ENCODE results near the gene USP25. TPM values are rescaled to one million over a fixed set of nuclear protein-coding genes. Genes with fewer than 3 reads are reported as not detected.

The USP25 gene
- 18.1 TPM for polyA plus RNA-seq (2013, experiment 1 of 4)
- polyA plus RNA-seq (2013, experiment 2 of 4): 16.4 TPM
- 15.4 TPM for polyA plus RNA-seq (2013, experiment 3 of 4)
- 19.5 TPM for polyA plus RNA-seq (2013, experiment 4 of 4)

- Histone ChIP-seq H3K9me3 (ENCODE audit: control insufficient read depth, low read length) (no peaks in the 10 kb centered on the region), H3K27me3 (ENCODE audit: control insufficient read depth, insufficient read depth, low read length, poor library complexity, severe bottlenecking) (peaks cover 11% of the 10 kb centered on the region), H3K4me1 (ENCODE audit: control insufficient read depth, insufficient read depth, low read length) (peaks cover 12% of the 10 kb centered on the region), H3K27ac (ENCODE audit: insufficient read depth, low read depth, low read length, poor library complexity, severe bottlenecking) (peak within 1 kb of the TSS; percentile 81), H3K4me3 (ENCODE audit: insufficient read depth, low read depth, low read length) (peak within 1 kb of the TSS; percentile 63), H3K36me3 (ENCODE audit: control insufficient read depth, insufficient read depth, low read length) (no peaks in the 10 kb centered on the region)
- WGBS, 2 experiments: 0% methylated on average over 119 to 123 of the region's 123 CpGs
These were observed at the start of gene USP25 for GRCh38 chr21:15729674-15730483. Gene USP25, plus strand, starts transcription at chr21:15729982. Its CDS starts 412 bp downstream, at chr21:15730394.

- Histone ChIP-seq H3K4me1 (ENCODE audit: control insufficient read depth, insufficient read depth, low read length) (no peaks in the 10 kb centered on the region), H3K36me3 (ENCODE audit: control insufficient read depth, insufficient read depth, low read length) (no peaks in the 10 kb centered on the region), H3K9me3 (ENCODE audit: control insufficient read depth, low read length) (no peaks in the 10 kb centered on the region), H3K4me3 (ENCODE audit: insufficient read depth, low read depth, low read length) (no peak overlapping the region), H3K27ac (ENCODE audit: insufficient read depth, low read depth, low read length, poor library complexity, severe bottlenecking) (no peak overlapping the region), H3K27me3 (ENCODE audit: control insufficient read depth, insufficient read depth, low read length, poor library complexity, severe bottlenecking) (no peaks in the 10 kb centered on the region)
- 84 to 85% methylated on average over 5 of the region's 6 CpGs for WGBS, 2 experiments
These were observed 47.4 kb upstream of the USP25 start for GRCh38 chr21:15682186-15682895.

GRCh38 chr21:15682977-15683376 is 46.8 kb upstream of the USP25 start:
- no peaks in the 10 kb centered on the region for H3K4me1 ChIP-seq (ENCODE audit: control insufficient read depth, insufficient read depth, low read length)
- 100% methylated on average over 1 of the region's 2 CpGs; no CpG with 5 or more reads in 1 of the 2 experiments for WGBS, 2 experiments

GRCh38 chr21:15686506-15686905 is 43.3 kb upstream of the USP25 start:
- Histone ChIP-seq H3K9me3 (ENCODE audit: control insufficient read depth, low read length) (no peaks in the 10 kb centered on the region), H3K4me1 (ENCODE audit: control insufficient read depth, insufficient read depth, low read length) (no peaks in the 10 kb centered on the region), H3K36me3 (ENCODE audit: control insufficient read depth, insufficient read depth, low read length) (no peaks in the 10 kb centered on the region), H3K4me3 (ENCODE audit: insufficient read depth, low read depth, low read length) (no peak overlapping the region), H3K27me3 (ENCODE audit: control insufficient read depth, insufficient read depth, low read length, poor library complexity, severe bottlenecking) (no peaks in the 10 kb centered on the region), H3K27ac (ENCODE audit: insufficient read depth, low read depth, low read length, poor library complexity, severe bottlenecking) (no peak overlapping the region)
- 76 to 93% methylated on average over 1 of the region's 1 CpG for WGBS, 2 experiments

More at GRCh38 chr21:15682977-15683376, 46.8 kb upstream of the USP25 start:
- Histone ChIP-seq H3K36me3 (ENCODE audit: control insufficient read depth, insufficient read depth, low read length) (no peaks in the 10 kb centered on the region), H3K27me3 (ENCODE audit: control insufficient read depth, insufficient read depth, low read length, poor library complexity, severe bottlenecking) (no peaks in the 10 kb centered on the region), H3K9me3 (ENCODE audit: control insufficient read depth, low read length) (no peaks in the 10 kb centered on the region), H3K4me3 (ENCODE audit: insufficient read depth, low read depth, low read length) (no peak overlapping the region), H3K27ac (ENCODE audit: insufficient read depth, low read depth, low read length, poor library complexity, severe bottlenecking) (no peak overlapping the region)

GRCh38 chr21:15687208-15687607 is 42.6 kb upstream of the USP25 start:
- WGBS, 2 experiments: 85 to 100% methylated on average over 3 of the region's 3 CpGs
- no peaks in the 10 kb centered on the region for H3K4me1 ChIP-seq (ENCODE audit: control insufficient read depth, insufficient read depth, low read length)
- no peaks in the 10 kb centered on the region for H3K9me3 ChIP-seq (ENCODE audit: control insufficient read depth, low read length)
- no peaks in the 10 kb centered on the region for H3K36me3 ChIP-seq (ENCODE audit: control insufficient read depth, insufficient read depth, low read length)
- H3K27ac ChIP-seq (ENCODE audit: insufficient read depth, low read depth, low read length, poor library complexity, severe bottlenecking): no peak overlapping the region
- H3K4me3 ChIP-seq (ENCODE audit: insufficient read depth, low read depth, low read length): no peak overlapping the region
- no peaks in the 10 kb centered on the region for H3K27me3 ChIP-seq (ENCODE audit: control insufficient read depth, insufficient read depth, low read length, poor library complexity, severe bottlenecking)

GRCh38 chr21:15688016-15688415 is 41.8 kb upstream of the USP25 start:
- Histone ChIP-seq H3K36me3 (ENCODE audit: control insufficient read depth, insufficient read depth, low read length) (no peaks in the 10 kb centered on the region), H3K27me3 (ENCODE audit: control insufficient read depth, insufficient read depth, low read length, poor library complexity, severe bottlenecking) (no peaks in the 10 kb centered on the region), H3K4me3 (ENCODE audit: insufficient read depth, low read depth, low read length) (no peak overlapping the region), H3K9me3 (ENCODE audit: control insufficient read depth, low read length) (no peaks in the 10 kb centered on the region), H3K4me1 (ENCODE audit: control insufficient read depth, insufficient read depth, low read length) (no peaks in the 10 kb centered on the region), H3K27ac (ENCODE audit: insufficient read depth, low read depth, low read length, poor library complexity, severe bottlenecking) (no peak overlapping the region)
- 78 to 95% methylated on average over 3 of the region's 3 CpGs for WGBS, 2 experiments

GRCh38 chr21:15688809-15689208 is 41.0 kb upstream of the USP25 start:
- H3K9me3 ChIP-seq (ENCODE audit: control insufficient read depth, low read length): no peaks in the 10 kb centered on the region
- H3K36me3 ChIP-seq (ENCODE audit: control insufficient read depth, insufficient read depth, low read length): no peaks in the 10 kb centered on the region
- no peak overlapping the region for H3K27ac ChIP-seq (ENCODE audit: insufficient read depth, low read depth, low read length, poor library complexity, severe bottlenecking)
- no peak overlapping the region for H3K4me3 ChIP-seq (ENCODE audit: insufficient read depth, low read depth, low read length)
- 83 to 100% methylated on average over 1 to 2 of the region's 2 CpGs for WGBS, 2 experiments
- H3K27me3 ChIP-seq (ENCODE audit: control insufficient read depth, insufficient read depth, low read length, poor library complexity, severe bottlenecking): no peaks in the 10 kb centered on the region
- no peaks in the 10 kb centered on the region for H3K4me1 ChIP-seq (ENCODE audit: control insufficient read depth, insufficient read depth, low read length)

- H3K27me3 ChIP-seq (ENCODE audit: control insufficient read depth, insufficient read depth, low read length, poor library complexity, severe bottlenecking): no peaks in the 10 kb centered on the region
- H3K4me3 ChIP-seq (ENCODE audit: insufficient read depth, low read depth, low read length): no peak overlapping the region
- no peaks in the 10 kb centered on the region for H3K4me1 ChIP-seq (ENCODE audit: control insufficient read depth, insufficient read depth, low read length)
- no peaks in the 10 kb centered on the region for H3K9me3 ChIP-seq (ENCODE audit: control insufficient read depth, low read length)
- 85 to 88% methylated on average over 2 of the region's 2 CpGs for WGBS, 2 experiments
- H3K36me3 ChIP-seq (ENCODE audit: control insufficient read depth, insufficient read depth, low read length): no peaks in the 10 kb centered on the region
- no peak overlapping the region for H3K27ac ChIP-seq (ENCODE audit: insufficient read depth, low read depth, low read length, poor library complexity, severe bottlenecking)
These were observed 37.1 kb upstream of the USP25 start for GRCh38 chr21:15692711-15693110.

GRCh38 chr21:15695241-15695640 is 34.5 kb upstream of the USP25 start:
- Histone ChIP-seq H3K27ac (ENCODE audit: insufficient read depth, low read depth, low read length, poor library complexity, severe bottlenecking) (no peak overlapping the region), H3K9me3 (ENCODE audit: control insufficient read depth, low read length) (no peaks in the 10 kb centered on the region), H3K27me3 (ENCODE audit: control insufficient read depth, insufficient read depth, low read length, poor library complexity, severe bottlenecking) (no peaks in the 10 kb centered on the region), H3K4me1 (ENCODE audit: control insufficient read depth, insufficient read depth, low read length) (no peaks in the 10 kb centered on the region), H3K36me3 (ENCODE audit: control insufficient read depth, insufficient read depth, low read length) (no peaks in the 10 kb centered on the region), H3K4me3 (ENCODE audit: insufficient read depth, low read depth, low read length) (no peak overlapping the region)
- 97 to 98% methylated on average over 1 of the region's 1 CpG for WGBS, 2 experiments

GRCh38 chr21:15701830-15702229 is 28.0 kb upstream of the USP25 start:
- Histone ChIP-seq H3K4me3 (ENCODE audit: insufficient read depth, low read depth, low read length) (no peak overlapping the region), H3K36me3 (ENCODE audit: control insufficient read depth, insufficient read depth, low read length) (no peaks in the 10 kb centered on the region), H3K27ac (ENCODE audit: insufficient read depth, low read depth, low read length, poor library complexity, severe bottlenecking) (no peak overlapping the region), H3K4me1 (ENCODE audit: control insufficient read depth, insufficient read depth, low read length) (no peaks in the 10 kb centered on the region), H3K27me3 (ENCODE audit: control insufficient read depth, insufficient read depth, low read length, poor library complexity, severe bottlenecking) (no peaks in the 10 kb centered on the region), H3K9me3 (ENCODE audit: control insufficient read depth, low read length) (no peaks in the 10 kb centered on the region)
- 92 to 97% methylated on average over 1 of the region's 1 CpG for WGBS, 2 experiments

All from ectodermal cell (in vitro differentiated cells).